Calu3 (cell line): Measurements from ENCODE around the gene SLC38A3. TPM values are rescaled to one million over a fixed set of nuclear protein-coding genes. Genes with fewer than 3 reads are reported as not detected.

Experiments used
- BruUV-seq: library from RNA; stranded (reverse); fragments of 400-500 nt; replicated peaks from 2 replicates; lab custom pipeline; 2021; lab: Mats Ljungman, UMichigan
- CTCF ChIA-PET: fragments of 300-600 bp; sonication (Branson Sonifier 250); formaldehyde crosslinking; loops from one replicate; lab custom pipeline; 2022; ENCODE audit warnings: antibody characterized with exemption; lab: Charles Lee
- DNase-seq: peaks from one replicate; pipeline ENCODE4 v3.0.0; 2022
- H3K27ac Mint-ChIP-seq: one replicate; pipeline ENCODE4 v1.8.0; 2022; ENCODE audit warnings: mixed read lengths; ENCODE audit not compliant: unreplicated experiment
- H3K27me3 Mint-ChIP-seq: one replicate; pipeline ENCODE4 v1.8.0; 2022; ENCODE audit warnings: mixed read lengths; ENCODE audit not compliant: unreplicated experiment
- H3K36me3 Mint-ChIP-seq: one replicate; pipeline ENCODE4 v1.8.0; 2022; ENCODE audit warnings: mild to moderate bottlenecking, moderate library complexity, mixed read lengths; ENCODE audit not compliant: insufficient read depth, unreplicated experiment
- H3K4me1 Mint-ChIP-seq: one replicate; pipeline ENCODE4 v1.8.0; 2022; ENCODE audit warnings: mild to moderate bottlenecking, low read depth, mixed read lengths; ENCODE audit not compliant: unreplicated experiment
- H3K4me3 Mint-ChIP-seq: one replicate; pipeline ENCODE4 v1.8.0; 2022; ENCODE audit warnings: mild to moderate bottlenecking, low read depth, moderate library complexity, mixed read lengths; ENCODE audit not compliant: unreplicated experiment
- H3K9me3 Mint-ChIP-seq: one replicate; pipeline ENCODE4 v1.8.0; 2022; ENCODE audit warnings: low read depth, mixed read lengths; ENCODE audit not compliant: unreplicated experiment
- CTCF ChIP-seq: fragments of 200-600 bp; IDR thresholded peaks from one replicate; pipeline ENCODE4 v1.8.0; 2022; ENCODE audit warnings: antibody characterized with exemption; ENCODE audit not compliant: unreplicated experiment
- intact Hi-C: fragments of 100-400 bp; cut with micrococcal nuclease; formaldehyde crosslinking; loops from one replicate; pipeline ENCODE4 v1.10.0; 2022; ENCODE audit not compliant: unreplicated experiment
- total RNA-seq: library from RNA; stranded (reverse); gene quantifications from 2 replicates; pipeline ENCODE4 v1.2.3, GENCODE V29; 2022

SLC38A3 gene
- total RNA-seq, 1 experiment from 2014 or later: not detected

- DNase-seq: no peak
- Mint-ChIP-seq H3K4me1 (peaks cover 11% of the 10 kb centered on the region), H3K27me3 (no peaks in the 10 kb centered on the region), H3K4me3 (no peak overlapping the region), H3K36me3 (no peaks in the 10 kb centered on the region), H3K9me3 (no peaks in the 10 kb centered on the region), H3K27ac (no peak overlapping the region)
- no TSS peak for BruUV-seq
- TF ChIP-seq CTCF: no peak
- CTCF ChIA-PET: interaction anchor here (0.6 to 0.7 kb wide), 2 partner anchors 46 to 226 kb away, joined by 3 read pairs; no protein-coding TSS in a partner anchor
- intact Hi-C loops: no loop called here
Measured at GRCh38 chr3:50179710-50180109, 25.4 kb upstream of the SLC38A3 start.

- Mint-ChIP-seq H3K36me3 (no peaks in the 10 kb centered on the region), H3K9me3 (no peaks in the 10 kb centered on the region), H3K27ac (no peak overlapping the region), H3K27me3 (no peaks in the 10 kb centered on the region), H3K4me1 (peaks cover 11% of the 10 kb centered on the region), H3K4me3 (no peak overlapping the region)
- no TSS peak for BruUV-seq
- no peak for DNase-seq
- intact Hi-C loops: no loop called here
- CTCF ChIA-PET: interaction anchor here (0.8 to 1.2 kb wide), 2 partner anchors 9 to 83 kb away, joined by 3 read pairs; no protein-coding TSS in a partner anchor
- no peak for TF ChIP-seq CTCF
Measured at GRCh38 chr3:50181985-50182384, 23.1 kb upstream of the SLC38A3 start.

GRCh38 chr3:50182533-50183099, 22.5 kb upstream of the SLC38A3 start:
- no TSS peak for BruUV-seq
- H3K27ac Mint-ChIP-seq: no peak overlapping the region
- H3K4me1 Mint-ChIP-seq: peaks cover 11% of the 10 kb centered on the region
- intact Hi-C loops: no loop called here
- H3K4me3 Mint-ChIP-seq: no peak overlapping the region
- no peak for TF ChIP-seq CTCF
- DNase-seq: no peak
- H3K9me3 Mint-ChIP-seq: no peaks in the 10 kb centered on the region
- H3K36me3 Mint-ChIP-seq: no peaks in the 10 kb centered on the region
- H3K27me3 Mint-ChIP-seq: no peaks in the 10 kb centered on the region
- CTCF ChIA-PET: interaction anchor here (0.6 to 1.2 kb wide), 4 partner anchors 10 to 1813 kb away, joined by 3 to 4 read pairs (median 3); partner anchors contain the start of gene RPL29

GRCh38 chr3:50183755-50184154, 21.3 kb upstream of the SLC38A3 start:
- H3K27ac Mint-ChIP-seq: no peak overlapping the region
- H3K4me1 Mint-ChIP-seq: peaks cover 11% of the 10 kb centered on the region
- TF ChIP-seq CTCF: no peak
- CTCF ChIA-PET: no interaction called here
- intact Hi-C loops: no loop called here
- DNase-seq: no peak
- no peak overlapping the region for H3K4me3 Mint-ChIP-seq
- no TSS peak for BruUV-seq
- no peaks in the 10 kb centered on the region for H3K27me3 Mint-ChIP-seq
- no peaks in the 10 kb centered on the region for H3K9me3 Mint-ChIP-seq
- H3K36me3 Mint-ChIP-seq: no peaks in the 10 kb centered on the region
